ENCODE results near the gene KCTD3. TPM values are rescaled to one million over a fixed set of nuclear protein-coding genes. Genes with fewer than 3 reads are reported as not detected.

The KCTD3 gene
- total RNA-seq, 2 experiments from 2014 or later = 1.5 TPM

DNA sequence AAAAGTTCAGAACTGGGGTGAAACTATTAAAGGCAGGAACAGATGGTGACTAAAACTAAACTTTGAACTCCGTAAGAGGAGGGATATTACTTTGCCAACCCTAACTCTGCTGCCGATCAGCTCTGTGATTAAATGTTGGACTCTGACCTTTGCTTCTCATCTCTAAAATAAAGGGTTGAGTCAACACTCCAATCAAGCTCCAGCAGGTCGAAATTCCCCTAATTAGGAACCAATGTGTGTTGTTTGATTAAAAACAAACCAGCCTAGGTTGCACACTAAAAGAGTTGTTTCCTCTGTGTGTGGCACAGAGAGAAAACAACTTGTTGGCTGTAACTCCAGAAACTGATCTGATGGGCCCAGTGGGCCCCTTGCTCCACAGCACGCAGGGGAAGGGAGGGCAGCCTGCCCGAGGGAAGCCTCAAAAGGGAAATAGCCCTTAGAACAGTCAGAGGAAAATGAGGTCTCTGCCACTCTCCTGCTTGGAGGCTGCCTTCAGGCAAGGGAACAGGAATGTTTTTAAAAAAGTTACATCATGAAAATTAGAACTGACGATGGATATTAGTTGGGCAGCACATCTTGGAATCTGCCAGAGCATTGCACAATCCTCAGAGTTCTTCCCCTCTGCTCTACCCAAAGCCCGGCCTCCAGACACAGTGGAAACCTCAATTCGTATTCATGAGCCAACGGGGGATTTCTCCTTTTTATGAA is 69.3 kb downstream of the KCTD3 start:
- H3K36me3 Mint-ChIP-seq (ENCODE audit: low read depth) = no peaks in the 10 kb centered on the region
- ChIA-PET POLR2A (no interaction called here), CTCF (no interaction called here)
- H3K9me3 Mint-ChIP-seq = no peaks in the 10 kb centered on the region
- intact Hi-C loops (cut with micrococcal nuclease) = no loop called here
- no peaks in the 10 kb centered on the region for H3K4me1 Mint-ChIP-seq (ENCODE audit: low read depth)
- H3K4me3 Mint-ChIP-seq = no peak overlapping the region
- H3K27ac Mint-ChIP-seq = no peak overlapping the region
- TF ChIP-seq, protein P1, sequence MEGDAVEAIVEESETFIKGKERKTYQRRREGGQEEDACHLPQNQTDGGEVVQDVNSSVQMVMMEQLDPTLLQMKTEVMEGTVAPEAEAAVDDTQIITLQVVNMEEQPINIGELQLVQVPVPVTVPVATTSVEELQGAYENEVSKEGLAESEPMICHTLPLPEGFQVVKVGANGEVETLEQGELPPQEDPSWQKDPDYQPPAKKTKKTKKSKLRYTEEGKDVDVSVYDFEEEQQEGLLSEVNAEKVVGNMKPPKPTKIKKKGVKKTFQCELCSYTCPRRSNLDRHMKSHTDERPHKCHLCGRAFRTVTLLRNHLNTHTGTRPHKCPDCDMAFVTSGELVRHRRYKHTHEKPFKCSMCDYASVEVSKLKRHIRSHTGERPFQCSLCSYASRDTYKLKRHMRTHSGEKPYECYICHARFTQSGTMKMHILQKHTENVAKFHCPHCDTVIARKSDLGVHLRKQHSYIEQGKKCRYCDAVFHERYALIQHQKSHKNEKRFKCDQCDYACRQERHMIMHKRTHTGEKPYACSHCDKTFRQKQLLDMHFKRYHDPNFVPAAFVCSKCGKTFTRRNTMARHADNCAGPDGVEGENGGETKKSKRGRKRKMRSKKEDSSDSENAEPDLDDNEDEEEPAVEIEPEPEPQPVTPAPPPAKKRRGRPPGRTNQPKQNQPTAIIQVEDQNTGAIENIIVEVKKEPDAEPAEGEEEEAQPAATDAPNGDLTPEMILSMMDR (IDR thresholded peaks at IDR 0.05) = no peak
- H3K27me3 Mint-ChIP-seq = no peaks in the 10 kb centered on the region
- DNase-seq = no peak
- no peak for ATAC-seq

DNA sequence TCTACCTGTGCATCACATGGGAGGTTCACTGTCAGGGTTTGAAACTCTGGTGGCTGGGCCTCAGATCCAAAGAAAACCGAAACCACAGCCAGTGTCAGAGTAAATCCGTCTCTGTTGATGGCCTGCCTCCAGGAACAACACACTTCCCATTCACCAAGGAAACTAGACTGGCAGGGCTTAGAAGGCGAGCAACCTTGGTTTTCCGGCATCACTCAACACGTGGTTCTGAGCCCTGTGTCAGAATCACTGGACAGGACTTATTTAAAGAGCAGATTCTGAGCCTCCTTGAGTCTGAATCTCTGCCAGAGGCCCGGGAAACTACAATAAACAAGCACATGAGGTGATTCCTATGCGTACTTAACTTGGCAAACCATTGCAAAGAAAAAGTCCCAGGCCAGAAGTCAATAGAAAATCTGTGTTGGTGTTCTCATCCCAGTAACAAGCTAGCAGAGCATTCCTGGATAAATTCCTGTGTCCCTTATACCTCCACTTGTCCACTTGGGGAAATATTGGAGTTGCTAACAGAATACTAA is 70.0 kb downstream of the KCTD3 start:
- intact Hi-C loops (cut with micrococcal nuclease) = no loop called here
- no peak overlapping the region for H3K4me3 Mint-ChIP-seq
- TF ChIP-seq, protein P1 (IDR thresholded peaks at IDR 0.05) = no peak
- H3K36me3 Mint-ChIP-seq (ENCODE audit: low read depth) = no peaks in the 10 kb centered on the region
- DNase-seq (no peak), ATAC-seq (no peak)
- POLR2A ChIA-PET = no interaction called here
- H3K27me3 Mint-ChIP-seq = no peaks in the 10 kb centered on the region
- no peaks in the 10 kb centered on the region for H3K4me1 Mint-ChIP-seq (ENCODE audit: low read depth)
- no peaks in the 10 kb centered on the region for H3K9me3 Mint-ChIP-seq
- no peak overlapping the region for H3K27ac Mint-ChIP-seq
- CTCF ChIA-PET = no interaction called here

DNA sequence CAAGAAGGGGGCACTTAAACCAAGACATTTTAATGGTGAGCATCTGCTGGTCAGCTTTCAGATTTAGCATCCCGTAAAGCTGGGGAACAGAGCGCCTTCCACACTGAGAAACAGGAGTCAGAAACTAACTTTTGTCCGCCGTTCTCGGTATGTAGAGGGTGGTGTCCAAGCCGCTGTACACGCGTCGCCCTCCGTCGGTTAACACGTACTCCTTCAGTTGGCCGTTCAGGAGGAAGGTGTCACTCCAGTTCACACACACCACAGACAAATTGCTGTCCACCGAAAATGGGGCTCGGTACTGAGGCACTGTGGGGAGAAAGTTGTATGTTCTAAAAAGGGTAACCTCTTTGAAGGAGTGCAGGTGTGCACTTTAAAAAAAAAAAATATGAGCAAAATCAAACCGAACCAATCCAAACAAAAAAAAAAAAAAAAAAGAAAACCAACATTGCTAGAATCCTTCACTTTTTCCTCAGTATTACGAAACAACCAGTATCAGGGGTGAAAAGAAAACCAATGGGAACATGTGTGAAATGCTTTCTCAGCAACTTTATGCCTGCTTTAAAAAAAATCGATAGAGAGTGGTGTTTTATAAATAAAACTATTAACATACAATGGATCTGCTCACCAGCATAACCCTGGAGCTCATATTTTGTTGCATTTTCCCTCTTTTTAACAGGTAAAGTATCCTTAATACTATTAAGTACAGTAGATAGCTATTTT is 73.5 kb downstream of the KCTD3 start:
- H3K27ac Mint-ChIP-seq = no peak overlapping the region
- no peaks in the 10 kb centered on the region for H3K27me3 Mint-ChIP-seq
- no peaks in the 10 kb centered on the region for H3K9me3 Mint-ChIP-seq
- H3K4me1 Mint-ChIP-seq (ENCODE audit: low read depth) = no peaks in the 10 kb centered on the region
- no peak for DNase-seq
- ChIA-PET POLR2A (no interaction called here), CTCF (no interaction called here)
- H3K36me3 Mint-ChIP-seq (ENCODE audit: low read depth) = no peaks in the 10 kb centered on the region
- intact Hi-C loops (cut with micrococcal nuclease) = no loop called here
- H3K4me3 Mint-ChIP-seq = no peak overlapping the region
- ATAC-seq = no peak
- TF ChIP-seq, protein P1 (IDR thresholded peaks at IDR 0.05) = no peak

DNA sequence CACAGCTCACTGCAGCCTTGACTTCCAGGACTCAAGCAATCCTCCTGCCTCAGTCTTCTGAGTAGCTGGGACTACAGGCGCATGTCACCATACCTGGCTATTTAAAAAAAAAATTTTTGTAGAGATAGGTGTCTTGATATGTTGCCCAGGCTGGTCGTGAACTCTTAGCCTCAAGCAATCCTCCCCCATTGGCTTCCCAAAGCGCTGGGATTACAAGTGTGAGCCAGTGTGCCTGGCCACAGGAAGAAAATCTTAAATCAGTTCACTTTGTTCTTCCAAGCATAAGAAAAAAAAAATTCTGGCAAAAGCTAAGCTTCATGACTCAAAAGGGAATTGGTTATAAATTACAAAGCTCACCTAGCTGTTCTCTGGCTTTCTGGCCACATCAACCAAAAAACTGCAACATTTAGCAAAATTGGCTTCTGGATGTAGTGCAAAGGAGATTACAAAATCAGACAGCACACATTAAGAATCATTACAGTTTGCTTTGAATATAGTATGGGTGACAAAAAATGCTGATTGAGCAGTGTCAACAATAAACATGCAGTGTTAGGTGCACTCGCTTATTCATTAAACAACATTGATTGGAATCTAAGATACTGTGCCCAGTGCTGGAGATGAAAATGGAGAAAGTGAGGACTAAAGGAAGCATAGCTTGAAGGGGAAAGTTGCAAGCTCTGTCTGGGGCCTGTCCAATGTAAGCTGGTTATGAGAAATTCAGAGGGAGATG is 76.7 kb downstream of the KCTD3 start:
- CTCF ChIA-PET = no interaction called here
- H3K9me3 Mint-ChIP-seq = no peaks in the 10 kb centered on the region
- TF ChIP-seq, protein P1 (IDR thresholded peaks at IDR 0.05) = no peak
- no peak overlapping the region for H3K4me3 Mint-ChIP-seq
- no peak for ATAC-seq
- DNase-seq = no peak
- H3K27ac Mint-ChIP-seq = no peak overlapping the region
- H3K27me3 Mint-ChIP-seq = no peaks in the 10 kb centered on the region
- H3K36me3 Mint-ChIP-seq (ENCODE audit: low read depth) = no peaks in the 10 kb centered on the region
- intact Hi-C loops (cut with micrococcal nuclease) = no loop called here
- POLR2A ChIA-PET = no interaction called here
- no peaks in the 10 kb centered on the region for H3K4me1 Mint-ChIP-seq (ENCODE audit: low read depth)

Data from activated CD8-positive, alpha-beta T cell treated with anti-CD3 and anti-CD28 coated beads for 36 hours (primary cell).